Kidney tubule cell (primary cell): Measurements from ENCODE around the gene COL5A3.
A peak's percentile ranks its signal among the peaks of the same experiment; 100 is the strongest.

Source experiments
- DNase-seq: peaks from one replicate; pipeline ENCODE4 v3.0.0-alpha.2; 2018; ENCODE audit warnings: low spot score

The COL5A3 gene

GRCh38 chr19:10010939-10011338 is 635 bp upstream of the COL5A3 start:
- DNase-seq, result no peak

- DNase-seq, result no peak
Measured at GRCh38 chr19:10009714-10010224, 535 bp downstream of the COL5A3 start.

DNA sequence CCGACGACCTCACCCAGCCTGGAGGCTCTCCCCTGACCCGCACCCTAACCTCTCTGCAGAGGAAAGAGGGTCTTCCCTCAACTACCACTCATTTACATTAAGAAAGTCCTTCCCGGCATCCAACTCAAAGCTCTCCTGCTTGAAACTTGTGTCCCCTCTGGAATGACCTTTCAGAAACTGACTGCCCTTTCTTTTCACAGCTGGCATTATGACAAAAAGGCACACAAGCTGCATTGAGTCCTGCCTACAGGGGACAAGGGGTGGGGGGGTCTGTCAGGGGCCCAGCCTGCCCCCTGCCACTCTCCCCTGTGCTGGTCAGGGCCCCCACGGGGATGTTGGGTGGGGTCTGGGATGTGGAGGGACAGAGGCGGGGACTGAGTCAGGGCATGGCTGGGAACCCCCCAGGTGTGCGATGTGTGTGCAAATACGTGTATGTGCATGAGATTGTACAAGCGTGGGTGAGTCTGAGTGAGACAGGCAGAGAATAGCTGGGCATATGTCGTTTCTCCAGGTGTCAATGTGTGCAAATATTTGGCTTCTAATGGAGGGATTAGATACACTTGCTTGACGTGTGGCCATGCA is 2.0 kb downstream of the COL5A3 start:
- no peak for DNase-seq

DNA sequence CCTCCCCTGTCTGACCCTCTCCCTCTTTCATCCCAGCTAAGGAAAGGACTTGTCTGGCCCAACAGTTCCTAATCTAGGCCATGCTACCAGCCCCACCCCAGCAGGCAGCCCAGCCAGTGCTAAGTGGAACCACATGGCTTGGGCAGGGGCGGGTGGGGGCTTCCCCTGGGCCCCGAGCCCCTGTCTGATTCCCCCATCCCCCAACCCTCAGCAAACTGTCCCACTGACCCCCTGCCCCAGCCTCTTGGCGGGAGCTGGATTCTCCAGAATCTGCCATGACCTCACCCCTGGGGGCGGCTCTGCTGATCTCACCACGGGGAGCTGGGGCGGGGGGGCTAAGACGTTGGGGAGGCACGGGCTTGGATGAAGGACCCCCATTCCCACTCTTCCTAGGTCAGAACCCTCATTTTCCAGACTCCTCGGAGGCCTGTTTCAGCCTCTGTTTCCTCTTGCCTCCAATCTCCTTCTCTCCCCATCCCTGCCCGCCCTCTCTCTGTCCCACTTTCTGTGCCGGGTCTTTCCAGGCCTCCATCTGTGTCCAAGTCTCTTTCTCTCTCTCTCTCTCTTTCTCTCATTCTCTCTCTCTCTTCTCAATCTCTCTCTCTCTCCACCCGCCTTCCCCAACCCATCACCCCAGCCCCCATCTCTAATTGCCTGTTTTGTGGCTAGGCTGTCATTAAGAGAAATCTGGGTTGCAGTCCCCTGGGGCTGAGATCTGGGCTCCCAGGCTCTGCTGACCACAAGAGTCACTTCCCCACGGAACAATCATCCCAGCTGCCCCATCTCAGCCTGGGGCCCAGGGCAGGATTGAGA is 2.7 kb downstream of the COL5A3 start:
- DNase-seq, result no peak

DNA sequence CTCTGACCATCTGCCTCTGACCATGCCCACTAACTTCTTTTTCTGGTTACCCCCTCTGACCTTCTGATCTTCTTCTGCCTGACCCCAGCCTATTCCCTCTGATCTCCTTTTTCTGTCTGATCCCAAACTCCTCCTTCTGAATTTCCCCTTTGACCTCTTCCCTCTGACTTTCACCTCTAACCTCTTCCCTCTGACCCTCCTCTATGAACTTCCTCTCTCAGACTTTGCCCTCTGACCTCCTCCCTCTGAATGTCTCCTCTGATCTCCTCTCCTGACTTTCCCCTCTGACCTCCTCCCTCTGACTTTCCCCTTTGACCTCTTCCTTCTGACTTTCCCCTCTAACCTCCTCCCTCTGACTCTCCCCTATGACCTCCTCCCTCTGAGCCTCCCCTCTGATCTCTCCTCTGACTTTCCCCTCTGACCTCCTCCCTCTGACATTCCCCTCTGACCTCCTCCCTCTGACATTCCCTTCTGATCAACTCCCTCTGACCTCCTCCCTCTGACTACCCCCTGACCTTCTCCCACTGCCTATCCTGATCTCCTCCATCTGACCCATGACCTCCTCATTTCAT is 3.5 kb downstream of the COL5A3 start:
- no peak for DNase-seq

- no peak for DNase-seq
Measured at GRCh38 chr19:10006335-10006708, 4.0 kb downstream of the COL5A3 start.

GRCh38 chr19:10005632-10006334 is 4.5 kb downstream of the COL5A3 start:
- no peak for DNase-seq

DNA sequence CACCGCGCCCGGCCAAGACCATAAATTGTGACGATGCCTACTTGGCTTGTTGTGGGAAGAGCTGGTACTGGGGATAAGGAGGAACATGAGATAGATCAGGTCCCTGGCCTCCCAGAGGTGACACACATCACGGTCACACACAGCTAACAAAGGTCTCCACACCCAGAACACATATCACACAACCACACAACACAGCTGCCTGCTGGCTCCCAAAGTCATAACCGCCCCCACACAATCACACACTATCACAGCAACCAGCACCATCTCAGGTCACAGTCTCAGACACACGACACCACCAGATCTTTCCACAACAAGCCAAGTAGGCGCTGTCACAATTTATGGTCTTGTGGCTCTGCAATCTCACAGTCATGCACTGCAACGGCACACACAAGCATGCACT is 5.7 kb downstream of the COL5A3 start:
- DNase-seq, result no peak

DNA sequence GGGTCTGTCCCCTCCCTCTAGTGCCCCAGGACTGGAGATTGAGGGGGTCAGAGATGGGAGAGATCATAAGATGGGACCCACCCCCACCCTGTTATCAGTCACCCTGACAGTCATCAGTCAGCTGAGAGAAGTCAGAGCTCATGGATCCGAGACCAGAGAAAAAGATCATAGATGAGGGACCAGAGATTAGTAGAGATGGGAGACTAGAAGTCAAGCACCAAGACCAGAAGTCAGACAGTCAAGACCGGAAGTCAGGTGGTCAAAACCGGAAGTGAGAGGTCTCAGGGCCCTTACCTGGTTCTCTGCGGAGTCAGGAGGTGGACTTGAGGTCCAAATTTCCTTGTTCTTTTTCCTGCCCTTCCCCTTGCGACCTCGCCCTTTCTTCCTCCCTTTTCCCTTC is 7.0 kb downstream of the COL5A3 start:
- DNase-seq, result no peak

- peak; percentile 25 for DNase-seq
Measured at GRCh38 chr19:10001899-10002298, 8.4 kb downstream of the COL5A3 start.

DNA sequence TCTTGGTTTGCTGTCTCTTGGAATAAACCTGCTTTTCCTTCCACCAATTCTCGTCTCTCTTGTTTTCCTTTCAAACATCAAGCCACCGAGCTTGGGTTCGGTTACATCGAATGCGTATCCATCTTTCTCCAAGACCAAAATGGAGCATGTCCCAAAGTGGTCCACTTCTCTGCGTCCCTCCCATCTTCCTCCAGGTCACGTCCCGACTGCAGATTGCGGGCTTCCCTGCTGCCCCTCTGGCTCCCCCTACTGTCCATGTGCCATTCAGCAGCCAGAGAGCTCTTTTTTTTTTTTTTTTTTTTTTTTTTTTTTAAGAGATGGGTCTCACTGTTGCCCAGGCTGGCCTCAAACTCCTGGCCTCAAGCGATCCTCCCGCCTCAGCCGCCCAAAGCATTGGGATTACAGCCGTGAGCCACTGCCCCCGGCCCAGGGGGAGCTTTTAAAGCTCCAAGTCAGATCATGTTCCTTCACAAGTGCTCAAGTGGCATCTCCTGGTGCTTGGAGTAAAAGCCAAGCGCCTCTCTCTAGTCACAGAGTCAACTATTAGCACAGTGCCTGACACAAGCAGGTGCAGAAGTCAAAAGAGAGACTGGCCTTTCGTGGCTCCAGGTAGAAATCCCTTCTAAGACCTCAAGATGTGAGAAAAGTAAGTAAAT is 10.0 kb downstream of the COL5A3 start:
- DNase-seq, result peak; percentile 63

DNA sequence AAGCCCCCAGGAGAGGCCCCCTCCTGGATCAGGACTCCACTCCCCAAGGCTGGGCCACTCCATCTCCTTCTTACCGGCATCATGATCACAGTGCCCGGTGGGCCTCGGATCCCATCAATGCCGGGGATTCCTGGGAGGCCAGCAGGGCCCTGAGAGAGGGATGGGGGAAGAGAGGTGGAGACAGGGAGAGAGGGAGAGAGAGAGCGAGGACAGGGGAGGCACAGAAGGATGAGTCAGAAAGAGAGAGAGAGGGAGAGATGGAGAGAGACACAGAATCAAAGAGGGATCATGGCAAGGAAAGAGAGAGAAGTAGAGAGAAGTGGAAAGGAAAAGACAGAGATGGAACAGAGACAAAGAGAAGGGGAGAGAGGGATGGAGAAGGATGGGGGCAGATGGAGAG is 13.8 kb downstream of the COL5A3 start:
- no peak for DNase-seq

DNA sequence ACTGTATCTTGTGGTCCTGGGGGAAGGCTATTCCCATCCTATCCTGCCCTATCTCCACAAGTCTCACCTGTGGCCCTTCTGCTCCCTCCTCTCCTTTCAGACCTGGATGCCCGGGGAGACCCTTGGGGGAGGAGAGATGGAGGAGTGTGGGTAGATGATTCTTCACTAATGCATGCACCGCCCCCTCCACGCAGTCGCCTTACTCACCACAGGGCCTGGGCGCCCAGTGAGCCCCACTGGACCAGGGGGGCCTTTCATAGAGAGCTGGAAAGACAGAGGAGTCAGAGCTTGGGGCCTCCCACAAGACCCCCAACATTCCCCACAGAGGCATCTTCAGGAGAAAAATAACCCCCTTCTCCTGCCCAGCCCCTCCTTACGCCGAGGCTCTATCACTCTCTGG is 14.3 kb downstream of the COL5A3 start:
- no peak for DNase-seq

DNA sequence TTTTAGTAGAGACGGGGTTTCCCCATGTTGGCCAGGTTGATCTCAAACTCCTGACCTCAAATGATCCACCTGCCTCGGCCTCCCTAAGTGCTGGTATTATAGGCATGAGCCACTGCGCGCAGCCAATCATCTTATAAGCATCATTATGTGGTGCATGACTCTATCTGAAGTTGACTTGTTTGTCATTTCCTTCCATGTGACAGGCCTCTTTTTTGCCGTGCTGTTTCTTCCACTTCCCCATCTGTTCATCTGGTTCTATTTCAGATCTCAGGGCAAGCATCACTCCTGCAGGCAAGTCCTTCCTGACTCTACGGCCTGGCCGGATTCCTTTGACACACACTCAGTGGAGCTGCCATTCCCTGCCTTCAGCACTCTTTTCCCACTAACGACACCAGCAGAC is 15.2 kb downstream of the COL5A3 start:
- no peak for DNase-seq

- no peak for DNase-seq
Measured at GRCh38 chr19:9991425-9992191, 18.7 kb downstream of the COL5A3 start.

- DNase-seq, result no peak
Measured at GRCh38 chr19:9989504-9989903, 20.8 kb downstream of the COL5A3 start.

- DNase-seq, result no peak
Measured at GRCh38 chr19:9986787-9987281, 23.5 kb downstream of the COL5A3 start.

GRCh38 chr19:9981406-9982260 is 28.7 kb downstream of the COL5A3 start:
- no peak for DNase-seq

DNA sequence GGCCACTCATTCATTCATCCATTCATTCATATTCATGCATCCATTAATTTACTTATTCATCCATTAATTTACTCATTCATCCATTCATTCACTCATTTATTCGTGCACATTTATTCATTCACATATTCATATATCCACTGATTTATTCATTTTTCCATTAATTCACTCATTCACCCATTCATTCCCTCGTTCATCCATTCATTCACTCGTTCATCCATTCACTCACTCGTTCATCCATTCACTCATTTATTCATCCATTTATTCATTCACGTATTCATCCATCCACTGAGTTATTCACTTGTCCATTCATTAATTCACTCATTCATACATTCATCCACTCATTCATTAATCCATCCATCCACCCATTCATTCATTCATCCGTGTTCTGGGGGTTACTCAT is 38.2 kb downstream of the COL5A3 start:
- no peak for DNase-seq

GRCh38 chr19:9971166-9971897 is 39.0 kb downstream of the COL5A3 start:
- DNase-seq, result no peak
